ENCODE results near the gene COL18A1.

Gene COL18A1

GRCh38 chr21:45504516-45505415 lies 99.8 kb downstream of the COL18A1 start:
- no peak for TF ChIP-seq POLR2A (IDR thresholded peaks at IDR 0.05; ENCODE audit: low read depth, low read length)
- no peak for FAIRE-seq
- DNase-seq (ENCODE audit: insufficient read length, low spot score): no peak

GRCh38 chr21:45505416-45506021 lies 100.6 kb downstream of the COL18A1 start:
- no peak for DNase-seq (ENCODE audit: insufficient read length, low spot score)
- no peak for TF ChIP-seq POLR2A (IDR thresholded peaks at IDR 0.05; ENCODE audit: low read depth, low read length)
- FAIRE-seq: no peak

- DNase-seq (ENCODE audit: insufficient read length, low spot score): no peak
- FAIRE-seq: no peak
- no peak for TF ChIP-seq POLR2A (IDR thresholded peaks at IDR 0.05; ENCODE audit: low read depth, low read length)
Observed at GRCh38 chr21:45506241-45506817, 101.4 kb downstream of the COL18A1 start.

GRCh38 chr21:45506836-45507522 lies 102.0 kb downstream of the COL18A1 start:
- DNase-seq (ENCODE audit: insufficient read length, low spot score) (no peak), FAIRE-seq (no peak)
- TF ChIP-seq POLR2A (IDR thresholded peaks at IDR 0.05; ENCODE audit: low read depth, low read length): no peak

GRCh38 chr21:45507523-45507875 lies 102.5 kb downstream of the COL18A1 start:
- FAIRE-seq (no peak), DNase-seq (ENCODE audit: insufficient read length, low spot score) (no peak)
- TF ChIP-seq POLR2A (IDR thresholded peaks at IDR 0.05; ENCODE audit: low read depth, low read length): no peak

- DNase-seq (ENCODE audit: insufficient read length, low spot score) (no peak), FAIRE-seq (no peak)
- TF ChIP-seq POLR2A (IDR thresholded peaks at IDR 0.05; ENCODE audit: low read depth, low read length): no peak
Observed at GRCh38 chr21:45507888-45508508, 103.0 kb downstream of the COL18A1 start.

GRCh38 chr21:45508607-45509565 lies 103.9 kb downstream of the COL18A1 start:
- no peak for TF ChIP-seq POLR2A (IDR thresholded peaks at IDR 0.05; ENCODE audit: low read depth, low read length)
- FAIRE-seq (no peak), DNase-seq (ENCODE audit: insufficient read length, low spot score) (peak; percentile 78)

- no peak for TF ChIP-seq POLR2A (IDR thresholded peaks at IDR 0.05; ENCODE audit: low read depth, low read length)
- DNase-seq (ENCODE audit: insufficient read length, low spot score) (no peak), FAIRE-seq (no peak)
Observed at GRCh38 chr21:45509566-45510465, 104.9 kb downstream of the COL18A1 start.

GRCh38 chr21:45510466-45510955 lies 105.5 kb downstream of the COL18A1 start:
- DNase-seq (ENCODE audit: insufficient read length, low spot score) (no peak), FAIRE-seq (no peak)
- no peak for TF ChIP-seq POLR2A (IDR thresholded peaks at IDR 0.05; ENCODE audit: low read depth, low read length)

- FAIRE-seq (no peak), DNase-seq (ENCODE audit: insufficient read length, low spot score) (no peak)
- no peak for TF ChIP-seq POLR2A (IDR thresholded peaks at IDR 0.05; ENCODE audit: low read depth, low read length)
Observed at GRCh38 chr21:45511007-45511406, 106.0 kb downstream of the COL18A1 start.

GRCh38 chr21:45511661-45512431 lies 106.9 kb downstream of the COL18A1 start:
- no peak for DNase-seq (ENCODE audit: insufficient read length, low spot score)
- FAIRE-seq: no peak
- no peak for TF ChIP-seq POLR2A (IDR thresholded peaks at IDR 0.05; ENCODE audit: low read depth, low read length)
